GM23338 (cell line): ENCODE results near the gene FDXR.

ENCODE experiments used
- CTCF ChIP-seq, 2 experiments: fragments of 200-600 bp in 1 of 2; sonication (generic) in 1 of 2; conservative IDR thresholded peaks; 2 replicates each; pipeline versions ENCODE4 v1.5.1 to v1.6.1; 2016 to 2017; ENCODE audit warnings: antibody characterized with exemption in 2 of 2, low read depth in 2 of 2, mild to moderate bottlenecking in 2 of 2, moderate library complexity in 1 of 2
- ETS1 ChIP-seq: IDR thresholded peaks from 2 replicates; pipeline ENCODE4 v1.6.1; 2016; ENCODE audit warnings: antibody characterized with exemption
- EZH2 ChIP-seq: fragments of 200-600 bp; sonication (generic); IDR thresholded peaks from one replicate; pipeline ENCODE4 v1.8.0; 2017; ENCODE audit warnings: antibody characterized with exemption, mild to moderate bottlenecking, low read depth; ENCODE audit not compliant: unreplicated experiment
- EZH2phosphoT487 ChIP-seq: fragments of 200-600 bp; sonication (generic); IDR thresholded peaks from one replicate; pipeline ENCODE4 v1.8.1; 2018; ENCODE audit warnings: antibody characterized with exemption; ENCODE audit not compliant: unreplicated experiment
- NANOG ChIP-seq: IDR thresholded peaks from 2 replicates; pipeline ENCODE4 v1.6.1; 2016; ENCODE audit warnings: antibody characterized with exemption, borderline replicate concordance
- POLR2AphosphoS5 ChIP-seq: IDR thresholded peaks from 2 replicates; pipeline ENCODE4 v1.6.1; 2016; ENCODE audit warnings: antibody characterized with exemption, low read depth
- REST ChIP-seq: IDR thresholded peaks from one replicate; pipeline ENCODE4 v1.6.1; 2018; ENCODE audit warnings: antibody characterized with exemption; ENCODE audit not compliant: unreplicated experiment

- TF ChIP-seq CTCF (conservative IDR thresholded peaks at IDR 0.05; ENCODE audit: low read depth in 2 of 2) (no peak), EZH2phosphoT487 (no peak), POLR2AphosphoS5 (no peak), EZH2 (no peak), REST (no peak), NANOG (no peak), ETS1 (no peak)
Observed at GRCh38 chr17:74868908-74869255, 3.9 kb downstream of the FDXR start.
